Esophagus muscularis mucosa (tissue), 4 donors: ENCODE data around the gene CAMK1D. TPM values are rescaled to one million over a fixed set of nuclear protein-coding genes. Genes with fewer than 3 reads are reported as not detected.

Experiments
- DNase-seq: peaks from one replicate; pipeline ENCODE4 v3.0.0-alpha.2; 2017; ENCODE audit errors: extremely low spot score
- H3K27ac ChIP-seq, 4 donors: fragments of 200-600 bp; sonication (generic); replicated peaks in 1 of 4; 1 replicate in 3 of 4; 2 replicates in 1 of 4; pipeline ENCODE4 v1.5.1; 2016 to 2019; ENCODE audit warnings: mild to moderate bottlenecking in 1 of 4
- H3K27me3 ChIP-seq, 4 donors: fragments of 200-600 bp; sonication (generic); one replicate each; pipeline versions ENCODE4 v1.5.1 to v1.6.0; 2016 to 2019
- H3K36me3 ChIP-seq, 4 donors: fragments of 200-600 bp; sonication (generic); one replicate each; pipeline ENCODE4 v1.5.1; 2016 to 2019
- H3K4me1 ChIP-seq, 4 donors: fragments of 200-600 bp; sonication (generic); one replicate each; pipeline ENCODE4 v1.5.1; 2016 to 2019
- H3K4me3 ChIP-seq, 4 donors: fragments of 200-600 bp; sonication (generic); 1 replicate in 2 of 4; 2 replicates in 2 of 4; pipeline ENCODE4 v1.5.1; 2016 to 2019; ENCODE audit warnings: mild to moderate bottlenecking in 4 of 4, moderate library complexity in 1 of 4
- H3K9me3 ChIP-seq, 4 donors: fragments of 200-600 bp; sonication (generic); 1 replicate in 3 of 4; 2 replicates in 1 of 4; pipeline ENCODE4 v1.5.1; 2016 to 2019
- EP300 ChIP-seq: sonication (generic); formaldehyde crosslinking; IDR thresholded peaks from one replicate; pipeline ENCODE4 v1.6.1; 2017; ENCODE audit warnings: antibody characterized with exemption
- POLR2A ChIP-seq: fragments of 450-650 bp; IDR thresholded peaks from one replicate; pipeline ENCODE4 v1.6.1; 2017; ENCODE audit warnings: antibody characterized with exemption, moderate library complexity, mild to moderate bottlenecking, low read depth
- POLR2AphosphoS5 ChIP-seq, 2 donors: sonication (generic); formaldehyde crosslinking; IDR thresholded peaks; one replicate each; pipeline ENCODE4 v1.6.1; 2017; ENCODE audit warnings: antibody characterized with exemption in 2 of 2
- WGBS: methylation state at CpG from one replicate; pipeline ENCODE4 v1.1.5; 2018; 5-methylcytosine and 5-hydroxymethylcytosine counted together
- intact Hi-C: fragments of 100-400 bp; cut with DNase I; formaldehyde crosslinking; loops from one replicate; pipeline ENCODE4 v1.15.1; 2023
- total RNA-seq, 4 donors: library from RNA; depleted of rRNA; stranded (reverse); fragments of >200 nt; gene quantifications; one replicate each; pipeline versions ENCODE4 v1.1.0 to v1.2.1, GENCODE V29; 2016
- TF ChIP-seq, protein P1 (sequence below), 3 experiments: fragments of 200-600 bp in 2 of 3; fragments of 450-650 bp in 1 of 3; sonication (generic) in 2 of 3; IDR thresholded peaks; one replicate each; pipeline ENCODE4 v1.5.1; 2017 to 2019; ENCODE audit warnings: antibody characterized with exemption in 3 of 3, mild to moderate bottlenecking in 2 of 3, moderate library complexity in 1 of 3

Gene CAMK1D
- total RNA-seq, 4 donors from 2014 or later = 8.4 to 15.4 (median 11.3) TPM

DNA sequence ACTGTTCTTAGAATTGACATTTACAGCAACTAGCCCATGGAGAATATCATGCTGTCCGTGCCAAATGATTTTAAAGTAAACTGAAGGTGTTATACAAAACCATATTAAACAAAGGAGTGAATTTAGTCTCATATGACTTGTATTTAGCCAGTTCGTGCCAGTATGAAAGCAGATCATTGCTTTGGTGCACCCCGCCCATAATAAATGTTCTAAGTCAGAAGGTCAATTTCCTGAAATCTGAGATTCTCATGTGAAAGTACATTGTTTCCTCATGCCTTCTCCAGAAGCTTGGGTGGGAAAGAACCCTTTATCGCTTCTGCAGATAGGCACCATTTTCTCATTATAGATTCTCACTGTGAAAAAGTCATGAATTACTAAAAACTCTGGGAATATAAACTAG is 106.4 kb downstream of the CAMK1D start:
- no peak for DNase-seq
- 64% methylated on average over 4 of the region's 4 CpGs for WGBS
- Histone ChIP-seq H3K36me3 (no peaks in the 10 kb centered on the region), H3K27me3 (no peaks in the 10 kb centered on the region), H3K4me3 (no peak overlapping the region), H3K4me1 (peaks cover 0 to 20% (median 10%) of the 10 kb centered on the region in 4 donors), H3K27ac (no peak overlapping the region), H3K9me3 (no peaks in the 10 kb centered on the region)
- intact Hi-C loops = no loop called here
- no peak for TF ChIP-seq EP300
- TF ChIP-seq POLR2A = no peak

- Histone ChIP-seq H3K4me1 (peaks cover 0 to 20% (median 10%) of the 10 kb centered on the region in 4 donors), H3K9me3 (no peaks in the 10 kb centered on the region), H3K27me3 (no peaks in the 10 kb centered on the region), H3K36me3 (no peaks in the 10 kb centered on the region), H3K4me3 (no peak overlapping the region), H3K27ac (no peak overlapping the region)
- 78% methylated on average over 4 of the region's 4 CpGs for WGBS
- intact Hi-C loops = no loop called here
- no peak for DNase-seq
- no peak for TF ChIP-seq POLR2A
- TF ChIP-seq, protein P1, sequence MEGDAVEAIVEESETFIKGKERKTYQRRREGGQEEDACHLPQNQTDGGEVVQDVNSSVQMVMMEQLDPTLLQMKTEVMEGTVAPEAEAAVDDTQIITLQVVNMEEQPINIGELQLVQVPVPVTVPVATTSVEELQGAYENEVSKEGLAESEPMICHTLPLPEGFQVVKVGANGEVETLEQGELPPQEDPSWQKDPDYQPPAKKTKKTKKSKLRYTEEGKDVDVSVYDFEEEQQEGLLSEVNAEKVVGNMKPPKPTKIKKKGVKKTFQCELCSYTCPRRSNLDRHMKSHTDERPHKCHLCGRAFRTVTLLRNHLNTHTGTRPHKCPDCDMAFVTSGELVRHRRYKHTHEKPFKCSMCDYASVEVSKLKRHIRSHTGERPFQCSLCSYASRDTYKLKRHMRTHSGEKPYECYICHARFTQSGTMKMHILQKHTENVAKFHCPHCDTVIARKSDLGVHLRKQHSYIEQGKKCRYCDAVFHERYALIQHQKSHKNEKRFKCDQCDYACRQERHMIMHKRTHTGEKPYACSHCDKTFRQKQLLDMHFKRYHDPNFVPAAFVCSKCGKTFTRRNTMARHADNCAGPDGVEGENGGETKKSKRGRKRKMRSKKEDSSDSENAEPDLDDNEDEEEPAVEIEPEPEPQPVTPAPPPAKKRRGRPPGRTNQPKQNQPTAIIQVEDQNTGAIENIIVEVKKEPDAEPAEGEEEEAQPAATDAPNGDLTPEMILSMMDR (IDR thresholded peaks at IDR 0.05) = no peak
- no peak for TF ChIP-seq EP300
- no peak for TF ChIP-seq POLR2AphosphoS5 (IDR thresholded peaks at IDR 0.05)
These were observed 110.0 kb downstream of the CAMK1D start for GRCh38 chr10:12459340-12459739.

- intact Hi-C loops = no loop called here
These were observed 110.4 kb downstream of the CAMK1D start for GRCh38 chr10:12459762-12460161.

DNA sequence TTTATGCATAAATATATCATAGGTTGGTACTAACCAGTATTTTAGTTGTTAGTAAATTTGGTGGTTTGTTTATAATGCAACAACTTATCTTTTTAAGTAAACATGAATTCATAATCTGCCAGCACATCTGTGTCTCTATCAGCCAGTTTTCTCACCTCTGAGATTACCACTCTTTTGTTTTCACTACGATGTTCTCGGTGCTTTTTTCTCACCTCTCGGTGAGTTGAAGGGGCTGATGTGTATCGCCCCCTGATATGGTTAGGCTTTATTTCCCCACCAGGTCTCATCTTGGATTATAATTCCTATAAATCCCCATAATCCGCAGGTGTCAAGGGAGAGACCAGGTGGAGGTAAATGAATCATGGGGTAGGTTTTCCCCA is 114.1 kb downstream of the CAMK1D start:
- H3K27me3 ChIP-seq = no peaks in the 10 kb centered on the region
- intact Hi-C loops = no loop called here
- H3K9me3 ChIP-seq = no peaks in the 10 kb centered on the region
- WGBS = 94% methylated on average over 5 of the region's 5 CpGs
- no peak for DNase-seq
- H3K4me3 ChIP-seq = no peak overlapping the region
- H3K4me1 ChIP-seq = peaks cover 0 to 5% (median 2%) of the 10 kb centered on the region in 4 donors
- no peaks in the 10 kb centered on the region for H3K36me3 ChIP-seq
- TF ChIP-seq EP300 = no peak
- no peak for TF ChIP-seq POLR2AphosphoS5 (IDR thresholded peaks at IDR 0.05)
- TF ChIP-seq, protein P1 (IDR thresholded peaks at IDR 0.05) = no peak
- TF ChIP-seq POLR2A = no peak
- H3K27ac ChIP-seq = no peak overlapping the region

More at GRCh38 chr10:12459762-12460161, 110.4 kb downstream of the CAMK1D start:
- Histone ChIP-seq H3K4me1 (peaks cover 0 to 20% (median 10%) of the 10 kb centered on the region in 4 donors), H3K27me3 (no peaks in the 10 kb centered on the region), H3K4me3 (no peak overlapping the region), H3K36me3 (no peaks in the 10 kb centered on the region), H3K27ac (no peak overlapping the region), H3K9me3 (no peaks in the 10 kb centered on the region)
- DNase-seq = no peak
- WGBS = 55% methylated on average over 6 of the region's 6 CpGs
- TF ChIP-seq, protein P1 (IDR thresholded peaks at IDR 0.05) = no peak
- TF ChIP-seq POLR2AphosphoS5 (IDR thresholded peaks at IDR 0.05) = no peak

GRCh38 chr10:12465385-12466136 is 116.2 kb downstream of the CAMK1D start:
- 89% methylated on average over 9 of the region's 9 CpGs for WGBS
- DNase-seq = no peak
- H3K27ac ChIP-seq = no peak overlapping the region
- intact Hi-C loops = no loop called here
- peaks cover 0 to 5% (median 0%) of the 10 kb centered on the region in 4 donors for H3K4me1 ChIP-seq
- TF ChIP-seq, protein P1 (IDR thresholded peaks at IDR 0.05) = no peak
- TF ChIP-seq POLR2A (no peak), POLR2AphosphoS5 (IDR thresholded peaks at IDR 0.05) (no peak), EP300 (no peak)
- no peaks in the 10 kb centered on the region for H3K36me3 ChIP-seq
- H3K9me3 ChIP-seq = no peaks in the 10 kb centered on the region
- no peaks in the 10 kb centered on the region for H3K27me3 ChIP-seq
- H3K4me3 ChIP-seq = no peak overlapping the region
